MM.1S (cell line): Measurements from ENCODE around the gene RRP1.

ENCODE experiments used
- CTCF ChIP-seq: fragments of 300-600 bp; sonication (generic); IDR thresholded peaks from 2 replicates; pipeline ENCODE4 v1.5.1; 2016; ENCODE audit warnings: antibody characterized with exemption, low read length, mixed read lengths
- EZH2 ChIP-seq: fragments of 300-600 bp; sonication (generic); optimal IDR thresholded peaks from 2 replicates; pipeline ENCODE3; 2017; ENCODE audit warnings: low read depth, mild to moderate bottlenecking, antibody characterized with exemption, low read length, mixed read lengths

DNA sequence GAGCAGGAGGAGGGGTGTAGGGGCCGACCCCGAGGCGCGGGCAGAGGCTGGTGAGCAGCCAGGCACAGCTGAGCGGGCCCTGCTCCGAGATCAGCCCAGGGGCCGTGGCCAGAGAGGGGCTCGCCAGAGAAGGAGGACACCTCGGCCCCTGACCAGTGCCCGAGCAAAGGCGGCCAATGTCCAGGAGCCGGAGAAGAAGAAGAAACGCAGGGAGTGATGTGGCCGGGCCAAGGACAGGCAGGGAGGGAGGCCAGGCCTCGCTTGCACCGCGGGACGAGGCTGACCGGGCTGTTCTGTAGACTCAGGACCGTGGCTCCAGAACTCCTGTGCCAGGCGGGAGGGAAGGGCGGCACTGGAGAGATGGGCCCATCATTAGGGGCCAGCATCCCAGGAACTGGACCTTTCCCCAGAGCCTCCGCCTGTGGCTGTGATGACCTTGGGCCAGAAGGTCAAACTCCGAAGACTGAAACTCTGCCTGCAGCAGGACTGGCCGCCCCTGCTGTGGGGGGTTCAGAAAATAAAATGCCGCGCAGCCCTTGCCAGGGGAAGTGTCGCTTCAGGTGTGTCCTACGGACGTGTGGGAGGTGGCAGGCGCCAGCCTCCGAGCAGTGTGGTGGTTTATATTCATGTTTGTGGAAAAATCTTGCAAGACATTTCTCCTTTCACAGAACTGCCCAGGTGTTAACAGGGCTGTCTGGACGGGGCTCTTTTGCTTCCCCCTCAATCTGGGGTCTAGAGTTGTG lies 14.4 kb downstream of the RRP1 start:
- TF ChIP-seq CTCF (no peak), EZH2 (no peak)
